GM18909 (cell line): ENCODE measurements around the gene PI16.
A peak's percentile ranks its signal among the peaks of the same experiment; 100 is the strongest.

ENCODE experiments used
- ATAC-seq: cut with Tn5 transposase; IDR thresholded peaks from one replicate; pipeline ENCODE4 v1.9.1; 2021; ENCODE audit warnings: mild to moderate bottlenecking; ENCODE audit not compliant: unreplicated experiment, poor library complexity

Gene PI16

DNA sequence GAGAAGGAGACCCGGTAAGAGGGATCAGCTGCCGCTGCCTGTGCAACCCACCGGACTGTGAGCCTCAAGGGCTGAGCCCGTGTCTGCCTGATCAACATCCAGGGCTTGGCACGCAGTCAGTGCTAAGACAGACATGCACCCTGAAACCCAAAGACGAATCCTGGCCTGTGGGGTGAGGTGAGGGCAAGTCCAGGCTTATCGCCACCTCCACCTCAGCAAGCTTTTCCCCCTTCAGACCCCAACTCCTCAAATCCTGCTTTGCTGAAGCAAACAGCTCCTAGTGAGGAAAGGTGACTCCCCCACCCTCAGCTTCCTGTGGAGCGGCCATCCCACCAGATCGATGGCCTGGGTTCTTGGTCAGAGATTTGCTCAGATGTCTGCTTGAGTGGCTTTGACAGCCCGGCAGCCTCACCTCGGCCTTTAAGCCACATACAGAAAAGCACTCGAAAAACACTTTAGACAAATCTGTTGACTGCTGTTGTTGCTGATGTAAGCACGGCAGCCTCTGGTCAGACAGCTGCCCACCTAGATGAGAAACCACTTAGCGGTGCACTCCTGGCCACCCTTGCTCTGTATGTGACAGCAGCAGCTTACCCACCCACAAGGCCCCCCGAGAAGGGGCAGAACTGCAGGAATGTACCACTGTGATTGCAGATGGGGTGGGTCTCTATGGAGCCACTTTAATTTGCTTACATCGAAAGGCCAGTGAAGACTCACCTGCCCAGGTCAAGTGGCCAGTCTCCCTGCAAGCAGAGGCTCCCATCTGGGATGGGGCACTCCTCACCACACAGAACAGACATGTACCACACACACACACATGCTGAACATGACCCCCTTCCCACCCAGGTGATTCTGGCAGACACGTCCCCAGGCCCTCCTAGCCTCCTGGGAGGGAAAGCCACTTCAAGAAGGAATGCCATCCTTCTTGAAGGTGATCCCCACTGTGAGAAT lies 16.6 kb downstream of the PI16 start:
- no peak for ATAC-seq

GRCh38 chr6:36971921-36972673 lies 17.6 kb downstream of the PI16 start:
- ATAC-seq = no peak

DNA sequence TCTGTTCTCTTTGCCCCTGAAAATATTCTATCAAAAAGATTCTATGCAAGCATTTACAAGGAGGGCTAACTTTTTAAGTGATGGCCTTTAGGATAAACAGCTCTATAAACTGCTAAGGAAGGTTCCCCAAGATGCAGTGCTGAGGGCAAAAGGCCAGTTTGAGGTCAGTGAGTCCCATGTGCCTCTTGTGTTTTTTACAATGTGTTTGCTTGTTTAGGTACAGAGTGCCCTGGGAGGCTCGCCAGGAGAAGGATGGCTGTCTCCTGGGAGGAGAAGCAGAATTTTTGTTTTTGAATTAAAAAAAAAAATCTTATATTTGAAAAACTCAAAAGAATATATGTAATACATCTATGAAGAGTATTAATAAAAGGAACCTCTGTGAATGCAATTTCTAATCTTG lies 18.7 kb downstream of the PI16 start:
- ATAC-seq = no peak

- no peak for ATAC-seq
Observed at GRCh38 chr6:36973647-36974046, 19.1 kb downstream of the PI16 start.

- no peak for ATAC-seq
Observed at GRCh38 chr6:36975231-36976006, 20.9 kb downstream of the PI16 start.

GRCh38 chr6:36976007-36976264 lies 21.4 kb downstream of the PI16 start:
- no peak for ATAC-seq

DNA sequence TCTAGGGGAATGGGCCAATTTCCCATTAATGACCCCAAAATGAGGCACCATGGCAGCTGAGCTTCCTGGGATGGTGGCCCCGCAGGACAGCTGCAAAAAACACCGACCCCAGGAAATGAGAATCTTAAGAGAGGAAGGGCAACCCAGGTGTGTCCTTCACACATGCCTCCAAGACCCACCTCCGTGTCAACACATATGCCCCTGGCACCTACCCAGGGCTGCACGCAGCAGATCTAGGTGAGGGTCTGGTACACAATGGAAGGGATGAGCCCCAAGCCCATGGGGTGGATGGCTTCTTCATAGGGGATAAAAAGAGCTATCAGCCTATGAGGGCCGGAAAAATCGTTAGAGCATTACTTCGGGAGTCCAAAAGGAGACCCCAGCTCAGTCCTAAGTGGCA lies 22.0 kb downstream of the PI16 start:
- ATAC-seq = no peak

DNA sequence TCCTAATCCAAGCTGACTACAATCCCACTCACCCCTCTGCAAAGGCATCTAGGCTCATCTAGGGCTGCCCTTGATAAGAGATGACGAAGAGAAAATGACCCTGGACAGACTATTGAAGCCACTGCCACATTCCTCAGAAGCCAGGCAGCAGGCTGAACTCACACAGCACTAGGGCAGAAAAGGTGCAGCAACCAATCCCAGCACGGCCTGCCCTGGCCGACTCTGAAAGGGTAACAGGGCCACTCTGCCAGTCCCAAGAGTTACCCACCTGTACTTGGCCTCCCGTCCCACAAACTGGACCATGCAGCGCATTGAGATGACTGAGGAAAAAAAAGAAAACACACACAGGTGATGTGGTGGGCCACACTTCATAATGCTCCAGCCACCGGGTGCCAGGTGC lies 22.4 kb downstream of the PI16 start:
- ATAC-seq = no peak

GRCh38 chr6:36977470-36977941 lies 23.0 kb downstream of the PI16 start:
- no peak for ATAC-seq

DNA sequence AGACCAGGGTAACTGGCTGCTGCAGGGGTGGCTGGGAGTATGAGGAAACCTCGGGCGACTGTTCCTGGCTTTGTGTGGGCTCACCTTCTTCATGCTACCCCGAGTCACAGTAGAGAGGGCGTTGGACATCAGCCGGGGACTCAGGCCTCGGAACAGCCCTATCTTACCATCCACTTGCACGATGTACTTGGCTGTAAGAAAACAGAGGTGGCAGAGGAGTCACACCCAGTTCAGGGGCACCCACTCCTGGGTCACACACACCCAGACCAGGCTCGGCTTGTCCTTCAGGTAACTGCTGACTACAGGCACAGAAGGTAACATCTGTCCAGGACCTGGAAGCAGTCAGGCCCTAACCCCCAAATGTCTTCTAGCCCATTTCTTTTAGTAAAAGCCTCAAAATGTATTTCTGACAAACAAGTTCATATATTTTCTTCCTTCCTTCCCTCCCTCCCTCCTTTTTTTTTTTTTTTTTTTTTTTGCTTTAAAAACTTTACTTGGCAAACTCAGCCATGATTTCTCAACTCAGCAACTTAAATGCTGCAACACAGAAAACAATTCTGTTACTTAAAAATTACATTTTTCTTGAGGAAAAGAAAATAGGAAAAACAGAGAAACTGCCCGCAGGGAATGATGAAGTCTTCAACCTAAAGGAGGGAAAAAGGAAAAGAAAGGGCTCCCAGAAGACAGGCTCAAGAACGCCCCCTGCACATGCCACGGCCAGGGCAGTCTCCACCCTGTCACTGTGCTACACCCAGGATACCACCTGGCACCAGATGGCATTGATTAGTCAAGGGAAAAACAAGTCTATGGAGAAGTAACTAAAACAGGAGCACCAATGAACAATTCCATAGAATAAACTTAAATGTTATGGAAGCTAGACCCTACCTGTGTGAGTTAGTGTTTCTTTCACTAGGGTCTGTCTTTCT lies 24.1 kb downstream of the PI16 start:
- ATAC-seq = no peak

DNA sequence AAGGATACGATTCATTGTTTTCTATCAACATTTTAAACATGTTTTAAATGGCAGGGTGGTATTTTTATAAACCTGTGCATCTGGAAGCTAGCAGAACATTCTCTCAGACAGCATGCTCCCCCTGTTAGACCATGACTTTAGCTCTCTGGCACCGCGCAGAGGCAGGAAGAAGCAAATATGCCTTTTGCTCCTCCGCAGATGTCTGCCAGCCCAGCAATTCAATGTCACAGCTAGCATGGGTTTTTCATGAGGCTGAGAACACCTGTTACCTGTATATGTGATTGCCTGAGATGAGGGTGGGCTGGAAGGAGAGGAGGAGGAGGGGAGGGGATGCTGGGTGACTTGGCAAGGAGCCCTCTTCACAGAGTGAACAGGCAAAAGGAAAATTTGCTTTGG lies 24.8 kb downstream of the PI16 start:
- ATAC-seq = no peak

GRCh38 chr6:36980129-36980528 lies 25.6 kb downstream of the PI16 start:
- no peak for ATAC-seq

DNA sequence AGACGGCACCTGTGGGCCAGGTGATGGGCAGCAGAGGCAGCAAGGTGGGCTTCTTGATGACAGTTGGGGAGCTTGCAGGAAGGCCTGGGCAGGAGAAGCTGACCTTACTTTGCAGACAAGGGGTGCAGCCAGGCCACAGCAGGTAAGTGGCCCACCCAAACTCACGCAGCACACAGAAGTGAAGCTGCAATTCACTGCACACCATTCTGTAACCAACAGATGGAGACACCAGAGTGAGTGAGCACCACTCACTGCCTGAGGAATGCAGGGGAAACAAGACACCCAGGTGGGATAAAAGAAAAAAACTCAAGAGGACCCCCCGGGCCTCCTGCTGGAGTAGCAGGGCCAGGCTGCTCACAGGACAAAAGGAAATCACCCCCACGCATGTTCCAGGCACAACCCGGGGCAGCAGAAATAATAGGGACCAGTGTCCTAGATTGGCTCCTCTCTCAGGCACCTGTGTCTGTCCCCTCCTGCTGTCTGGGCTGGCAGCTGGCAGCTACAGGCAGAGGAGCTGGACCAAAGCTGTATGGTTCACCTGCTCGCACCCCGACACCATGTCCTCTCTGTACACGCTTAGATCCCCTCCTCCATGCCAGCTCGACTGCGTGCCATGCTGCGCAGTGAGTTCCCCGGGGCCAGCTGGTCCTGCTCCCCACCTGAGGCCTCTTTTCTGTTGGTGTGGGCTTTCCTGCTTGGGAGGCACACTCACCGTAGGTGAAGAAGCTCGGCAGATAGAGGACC lies 26.5 kb downstream of the PI16 start:
- ATAC-seq = no peak

DNA sequence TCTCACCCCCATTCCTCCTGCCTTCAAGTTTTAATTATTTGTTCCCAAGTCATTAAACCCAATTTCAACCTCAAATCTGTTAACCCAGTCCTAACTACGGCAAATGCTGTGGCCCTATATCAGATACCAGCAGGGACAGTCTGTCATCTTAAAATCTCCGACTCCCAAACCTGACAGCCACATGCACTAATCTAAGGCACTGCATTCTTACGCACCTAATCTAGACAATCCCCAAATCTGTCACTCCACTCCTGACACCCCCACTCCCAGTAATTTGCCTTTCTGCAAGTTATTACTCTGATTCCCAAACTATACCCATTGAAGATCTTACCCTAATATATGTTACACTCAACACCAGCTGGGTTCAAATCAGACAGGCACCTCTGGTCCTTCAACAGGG lies 29.0 kb downstream of the PI16 start:
- ATAC-seq = no peak

DNA sequence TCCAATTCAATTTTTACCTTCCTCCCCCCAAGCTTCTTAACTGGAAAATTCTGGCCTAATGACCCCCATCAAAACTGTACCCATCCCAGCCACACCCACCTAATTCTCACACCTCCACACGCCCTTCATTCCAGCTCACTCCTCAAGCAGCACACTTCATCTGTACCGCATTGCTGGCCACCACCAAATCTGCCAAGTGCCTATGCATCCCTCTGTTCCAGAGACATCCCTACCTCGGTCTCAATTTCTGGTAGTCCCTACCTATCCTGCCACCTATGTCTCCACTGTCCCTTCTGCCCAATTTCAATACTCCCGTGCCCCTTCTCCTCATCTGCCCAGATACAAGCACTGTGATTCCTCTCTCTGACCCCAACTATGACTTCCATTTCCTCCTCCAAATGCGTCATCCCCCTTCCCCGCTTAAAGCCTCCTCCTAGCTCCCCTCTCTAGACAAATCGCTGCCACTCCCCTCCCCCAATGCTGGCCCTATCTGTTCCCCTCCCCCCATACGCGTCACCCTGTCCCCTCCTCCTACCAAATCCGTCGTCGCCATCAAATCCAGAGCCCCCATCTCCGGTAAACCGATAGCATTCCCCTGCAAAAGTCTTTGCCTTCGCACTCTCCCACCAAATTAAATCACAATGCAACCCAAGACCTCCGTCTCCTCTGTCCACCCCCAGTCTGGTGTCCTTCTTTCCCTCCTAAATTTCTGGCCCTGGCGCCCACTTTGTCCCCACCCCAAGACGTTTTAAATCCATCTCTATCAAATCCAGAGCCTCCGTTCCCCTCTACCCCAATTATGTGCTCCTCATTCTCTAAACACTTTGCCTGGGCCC lies 30.3 kb downstream of the PI16 start:
- ATAC-seq = no peak

- ATAC-seq = no peak
Observed at GRCh38 chr6:36985417-36985807, 30.9 kb downstream of the PI16 start.

DNA sequence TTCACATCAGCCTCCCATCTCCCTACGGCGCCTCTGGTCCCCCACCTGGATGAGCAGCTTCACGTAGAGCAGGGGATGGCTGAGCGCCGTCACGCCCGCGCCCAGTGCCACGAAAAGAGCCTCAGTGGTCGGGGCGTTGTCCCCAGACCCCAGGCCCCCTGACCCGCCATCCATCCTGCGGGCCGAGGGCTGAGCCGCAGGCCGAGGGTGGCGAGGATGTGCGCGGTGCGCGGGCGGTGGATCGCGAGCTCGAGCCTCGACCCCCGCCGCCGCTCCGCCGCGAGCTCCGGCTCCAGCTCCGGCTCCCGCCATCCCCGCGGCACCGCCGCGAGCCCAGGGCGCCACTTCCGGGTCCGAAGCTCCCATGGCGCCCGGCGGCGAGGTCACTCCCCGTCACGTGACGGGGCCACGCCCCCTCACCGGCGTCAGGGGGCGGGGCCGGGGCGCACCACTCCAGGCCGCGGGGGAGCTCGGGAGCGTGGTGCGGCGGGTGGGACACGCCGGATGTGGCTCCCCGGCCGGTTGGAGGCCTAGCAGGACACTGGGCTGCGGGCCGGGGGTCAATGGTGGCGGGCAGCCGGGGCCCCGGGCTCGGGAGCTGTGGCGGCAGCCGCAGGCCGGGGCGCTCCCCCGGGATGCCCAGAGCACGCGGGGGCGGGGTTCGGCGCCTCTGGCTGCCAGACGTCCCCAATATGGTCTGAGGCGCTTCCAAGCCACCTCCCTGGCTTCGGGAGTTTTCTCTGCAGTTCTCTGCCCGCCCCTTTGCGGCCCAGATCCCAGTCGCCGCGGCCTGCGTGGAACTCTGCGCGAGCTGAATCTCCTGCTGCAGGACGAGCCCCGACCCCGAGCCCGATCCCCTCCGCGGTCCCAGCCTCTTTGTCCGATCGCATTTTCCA lies 31.5 kb downstream of the PI16 start, which contains the start of gene MTCH1:
MTCH1 (minus strand) TSS at position 389 of the 896 bp plus-strand sequence; CDS start at position 366, 23 bp downstream.
- peak; percentile 86 for ATAC-seq
